HL-60/S4 treated with phorbol 12-myristate 13-acetate at 8.2 ng/mL for 4 days and 3 days (cell line): Measurements from ENCODE around the gene ALS2CL.

Experiments used
- in situ Hi-C: fragments of 300-500 bp; cut with MboI; formaldehyde crosslinking; loops from 2 replicates; pipeline ENCODE4 v1.15.0; 2022; ENCODE audit warnings: low sequenced_read_pairs

Gene ALS2CL

GRCh38 chr3:46717447-46718231, 24.2 kb upstream of the ALS2CL start, which contains the start of gene PRSS50:
Gene PRSS50, minus strand, starts transcription at chr3:46717869. Its CDS starts 45 bp downstream, at chr3:46717824.
- in situ Hi-C loops: loop anchor here (25.0 kb wide), 1 partner anchor 170 kb away; the partner anchor contains the start of gene PTH1R

GRCh38 chr3:46716461-46717441, 23.3 kb upstream of the ALS2CL start:
- in situ Hi-C loops: loop anchor here (25.0 kb wide), 1 partner anchor 171 kb away; the partner anchor contains the start of gene PTH1R

GRCh38 chr3:46715507-46716175, 22.2 kb upstream of the ALS2CL start:
- in situ Hi-C loops: loop anchor here (25.0 kb wide), 1 partner anchor 172 kb away; the partner anchor contains the start of gene PTH1R

- in situ Hi-C loops: loop anchor here (25.0 kb wide), 1 partner anchor 172 kb away; the partner anchor contains the start of gene PTH1R
Measured at GRCh38 chr3:46714728-46715506, 21.4 kb upstream of the ALS2CL start.

- in situ Hi-C loops: loop anchor here (25.0 kb wide), 1 partner anchor 173 kb away; the partner anchor contains the start of gene PTH1R
Measured at GRCh38 chr3:46713898-46714552, 20.5 kb upstream of the ALS2CL start.

GRCh38 chr3:46713050-46713897, 19.8 kb upstream of the ALS2CL start:
- in situ Hi-C loops: loop anchor here (25.0 kb wide), 1 partner anchor 174 kb away; the partner anchor contains the start of gene PTH1R

- in situ Hi-C loops: loop anchor here (25.0 kb wide), 1 partner anchor 175 kb away; the partner anchor contains the start of gene PTH1R
Measured at GRCh38 chr3:46712191-46713049, 18.9 kb upstream of the ALS2CL start.

- in situ Hi-C loops: loop anchor here (25.0 kb wide), 1 partner anchor 176 kb away; the partner anchor contains the start of gene PTH1R
Measured at GRCh38 chr3:46711760-46712159, 18.3 kb upstream of the ALS2CL start.

- in situ Hi-C loops: loop anchor here (25.0 kb wide), 1 partner anchor 176 kb away; the partner anchor contains the start of gene PTH1R
Measured at GRCh38 chr3:46711305-46711704, 17.8 kb upstream of the ALS2CL start.

- in situ Hi-C loops: loop anchor here (25.0 kb wide), 1 partner anchor 177 kb away; the partner anchor contains the start of gene PTH1R
Measured at GRCh38 chr3:46710671-46711295, 17.3 kb upstream of the ALS2CL start.

- in situ Hi-C loops: loop anchor here (25.0 kb wide), 1 partner anchor 177 kb away; the partner anchor contains the start of gene PTH1R
Measured at GRCh38 chr3:46710229-46710628, 16.8 kb upstream of the ALS2CL start.

GRCh38 chr3:46709721-46710120, 16.2 kb upstream of the ALS2CL start:
- in situ Hi-C loops: loop anchor here (25.0 kb wide), 1 partner anchor 178 kb away; the partner anchor contains the start of gene PTH1R

GRCh38 chr3:46709157-46709654, 15.7 kb upstream of the ALS2CL start:
- in situ Hi-C loops: loop anchor here (25.0 kb wide), 1 partner anchor 178 kb away; the partner anchor contains the start of gene PTH1R

GRCh38 chr3:46708401-46709156, 15.1 kb upstream of the ALS2CL start:
- in situ Hi-C loops: loop anchor here (25.0 kb wide), 1 partner anchor 179 kb away; the partner anchor contains the start of gene PTH1R

- in situ Hi-C loops: loop anchor here (25.0 kb wide), 1 partner anchor 180 kb away; the partner anchor contains the start of gene PTH1R
Measured at GRCh38 chr3:46707601-46708011, 14.1 kb upstream of the ALS2CL start.
